GM18519 (cell line): ENCODE measurements around the gene RDX.

Experiments used
- ATAC-seq: cut with Tn5 transposase; IDR thresholded peaks from one replicate; pipeline ENCODE4 v1.9.1; 2021; ENCODE audit warnings: mild to moderate bottlenecking, moderate library complexity; ENCODE audit not compliant: unreplicated experiment, low FRiP score

Gene RDX

DNA sequence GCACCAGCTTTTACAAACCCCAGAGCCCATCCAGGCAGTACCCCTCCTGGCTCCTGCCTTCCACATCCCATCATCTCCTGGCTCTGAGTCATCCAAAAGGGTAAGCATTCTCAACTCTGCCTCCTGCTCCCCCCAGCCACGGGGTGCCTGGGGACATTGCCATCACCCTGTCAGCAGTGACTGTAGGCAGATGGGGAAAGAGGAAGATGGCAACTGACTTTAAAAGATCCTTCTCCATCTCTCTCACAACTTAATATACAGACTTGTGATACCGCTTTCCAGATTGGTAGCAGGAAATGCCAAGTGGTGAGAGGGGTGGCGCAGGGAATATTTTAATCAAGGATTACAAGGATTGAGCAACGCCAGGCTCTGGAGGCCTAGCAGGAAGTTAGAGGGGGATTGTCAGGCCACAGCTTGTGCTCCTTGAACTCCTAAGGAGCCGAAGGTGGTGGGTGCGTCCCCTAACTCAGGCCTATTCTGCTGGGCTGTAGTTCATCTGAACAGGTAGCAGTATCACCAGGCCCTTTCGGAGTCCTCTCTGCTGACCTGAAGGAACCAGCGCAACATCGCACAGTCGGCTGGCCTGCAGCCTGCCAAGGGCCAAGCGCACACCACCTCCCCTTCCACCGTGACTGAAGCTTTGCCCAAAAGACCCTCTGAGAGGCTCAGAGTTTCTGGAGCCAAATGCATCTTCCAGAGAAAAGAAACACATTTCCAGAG is 119.9 kb downstream of the RDX start:
- ATAC-seq = no peak

DNA sequence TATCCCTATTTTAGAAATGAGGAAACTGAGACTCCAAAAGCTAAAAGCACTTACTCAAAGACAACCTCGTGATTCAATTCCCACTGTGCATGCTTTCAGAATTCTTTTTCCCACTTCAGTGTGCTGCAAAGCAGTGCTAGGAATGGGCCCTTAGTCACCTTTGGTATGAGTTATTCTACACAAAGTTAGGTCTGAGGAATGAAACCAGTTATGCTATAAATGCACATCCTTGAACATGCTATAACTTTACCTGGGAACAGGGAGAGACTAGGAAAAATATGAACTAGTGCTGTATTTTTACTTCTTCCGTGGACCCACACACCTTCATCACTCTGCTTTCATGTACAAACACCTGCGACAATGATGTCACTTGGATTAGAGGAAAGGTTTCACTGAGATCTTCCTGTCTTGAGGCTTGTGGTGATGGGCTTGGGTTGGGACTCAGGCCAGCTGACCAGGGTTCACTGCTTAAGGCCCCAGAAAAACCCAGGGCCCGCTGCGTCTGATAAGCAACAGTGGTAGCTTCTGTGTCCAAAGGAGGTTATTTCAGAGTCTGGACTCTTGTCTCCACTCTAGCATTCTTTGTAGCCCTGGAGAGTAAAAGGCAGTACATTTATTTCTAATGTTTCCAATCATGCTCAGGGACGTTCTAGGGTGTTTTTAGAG is 121.6 kb downstream of the RDX start:
- ATAC-seq = no peak

DNA sequence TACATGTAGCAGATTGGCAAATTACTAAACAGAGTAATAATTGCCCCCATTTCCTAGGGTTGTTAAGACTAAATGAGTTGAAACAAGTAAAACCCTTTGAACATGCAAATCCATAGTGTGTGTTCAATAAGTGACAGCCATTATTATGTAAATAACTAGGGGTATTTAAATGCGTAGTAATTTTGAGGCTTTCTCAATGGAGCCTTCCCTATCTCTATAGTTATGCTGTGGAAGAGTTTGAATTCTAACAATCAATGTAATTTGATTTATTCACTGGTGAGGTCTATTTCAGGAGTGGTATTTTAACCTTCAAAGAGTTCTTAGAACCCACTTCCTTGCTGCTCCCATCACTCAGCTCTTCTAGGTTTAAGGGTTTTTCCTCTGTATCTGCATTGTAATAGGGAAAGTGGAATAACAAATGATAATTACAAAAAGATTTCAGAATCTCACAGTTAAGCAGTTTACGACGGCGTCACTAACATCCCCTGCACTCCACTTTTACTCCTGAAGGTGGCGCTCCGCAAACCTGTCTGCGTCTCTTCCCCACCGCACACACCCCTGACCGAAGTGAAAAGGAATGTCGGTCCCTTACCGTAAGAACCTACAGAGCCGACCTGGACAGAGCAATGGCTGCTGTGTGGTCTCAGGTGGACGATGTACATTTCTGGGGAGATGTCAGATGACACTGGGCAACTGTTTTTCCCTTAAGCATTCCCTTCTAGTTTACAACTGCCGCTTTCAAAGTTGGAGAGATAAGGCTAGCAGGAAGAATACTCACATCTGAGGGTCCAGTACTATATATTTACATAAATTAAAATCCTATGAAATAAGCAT is 122.4 kb downstream of the RDX start:
- ATAC-seq = peak; percentile 58

DNA sequence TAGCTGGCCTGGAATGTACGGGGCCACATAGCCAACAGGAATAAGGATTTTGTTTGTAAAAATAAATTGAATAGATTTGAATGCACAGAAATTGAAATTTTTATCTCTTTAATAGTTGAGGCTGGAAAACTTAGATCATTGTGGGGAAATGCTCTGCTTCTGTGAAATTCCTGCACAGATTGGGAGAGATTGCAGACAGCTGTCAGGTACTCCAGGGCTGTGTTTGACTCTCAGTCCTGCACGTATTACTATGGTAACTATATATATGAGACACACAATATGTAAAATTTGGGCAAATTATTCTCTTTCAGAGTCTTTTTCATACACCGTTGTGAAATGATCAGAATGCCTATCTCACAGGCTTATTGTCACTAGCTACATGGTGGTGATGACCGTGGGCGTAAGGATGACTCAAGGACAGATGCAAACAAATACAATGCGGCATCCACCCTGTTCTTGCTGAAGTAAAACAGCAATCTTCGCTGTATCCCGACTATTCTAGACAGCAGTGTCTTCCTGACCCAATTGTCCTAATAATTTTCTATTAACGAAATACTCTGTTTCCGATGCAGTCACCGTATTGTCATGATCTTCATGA is 123.8 kb downstream of the RDX start:
- ATAC-seq = no peak

DNA sequence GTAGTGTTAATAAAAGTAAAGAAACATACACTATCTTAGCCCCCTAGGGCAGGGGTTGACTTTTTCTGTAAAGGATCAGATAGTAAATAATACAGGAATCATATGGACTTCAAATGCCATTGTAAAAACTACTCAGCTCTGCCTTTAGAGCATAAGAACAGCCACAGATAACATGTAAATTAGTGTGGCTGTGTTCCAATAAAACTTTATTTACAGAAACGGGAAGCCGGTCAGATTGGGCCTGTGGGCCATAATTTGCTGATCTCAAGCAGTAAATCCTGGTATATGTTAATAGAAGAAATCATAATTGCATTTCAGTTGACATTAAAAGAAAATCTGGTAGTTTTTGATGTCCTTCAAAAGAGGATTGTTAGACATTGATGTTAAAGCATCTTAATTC is 126.7 kb downstream of the RDX start:
- no peak for ATAC-seq

DNA sequence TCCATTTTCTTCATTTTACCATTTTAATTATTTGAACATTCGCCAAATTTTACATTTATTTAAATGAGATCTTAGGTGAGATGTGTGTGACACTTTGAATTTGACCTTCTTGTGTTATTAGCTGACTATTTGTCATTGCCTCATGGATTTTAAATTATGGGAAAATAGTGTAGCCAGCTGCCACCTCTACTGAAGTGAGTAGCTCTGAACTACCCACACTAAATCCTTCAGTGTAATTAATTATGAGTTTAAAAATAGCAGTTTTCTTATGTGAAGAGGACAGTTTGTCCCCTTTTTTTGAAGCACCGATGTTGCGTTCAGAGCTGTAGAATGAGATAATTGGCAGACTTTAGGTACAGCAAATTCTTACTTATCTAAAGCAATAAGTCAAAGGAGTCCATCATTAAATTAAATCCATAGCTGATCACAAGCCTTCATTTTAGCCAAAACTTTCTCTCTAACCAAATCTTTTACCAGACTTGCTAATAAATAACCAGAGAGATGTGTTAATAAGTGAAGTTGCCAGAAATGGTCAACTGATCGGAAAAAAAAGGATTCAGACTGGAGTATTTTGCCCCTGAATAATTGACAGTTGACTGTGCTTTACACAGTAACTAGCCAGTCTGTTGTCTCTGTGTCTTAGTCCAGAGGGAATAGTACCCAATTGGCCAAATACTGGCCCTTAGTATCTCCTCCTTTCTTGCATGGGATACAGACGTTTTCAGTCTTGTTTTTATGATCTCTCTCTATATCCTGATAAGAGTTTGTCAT is 128.2 kb downstream of the RDX start:
- no peak for ATAC-seq

DNA sequence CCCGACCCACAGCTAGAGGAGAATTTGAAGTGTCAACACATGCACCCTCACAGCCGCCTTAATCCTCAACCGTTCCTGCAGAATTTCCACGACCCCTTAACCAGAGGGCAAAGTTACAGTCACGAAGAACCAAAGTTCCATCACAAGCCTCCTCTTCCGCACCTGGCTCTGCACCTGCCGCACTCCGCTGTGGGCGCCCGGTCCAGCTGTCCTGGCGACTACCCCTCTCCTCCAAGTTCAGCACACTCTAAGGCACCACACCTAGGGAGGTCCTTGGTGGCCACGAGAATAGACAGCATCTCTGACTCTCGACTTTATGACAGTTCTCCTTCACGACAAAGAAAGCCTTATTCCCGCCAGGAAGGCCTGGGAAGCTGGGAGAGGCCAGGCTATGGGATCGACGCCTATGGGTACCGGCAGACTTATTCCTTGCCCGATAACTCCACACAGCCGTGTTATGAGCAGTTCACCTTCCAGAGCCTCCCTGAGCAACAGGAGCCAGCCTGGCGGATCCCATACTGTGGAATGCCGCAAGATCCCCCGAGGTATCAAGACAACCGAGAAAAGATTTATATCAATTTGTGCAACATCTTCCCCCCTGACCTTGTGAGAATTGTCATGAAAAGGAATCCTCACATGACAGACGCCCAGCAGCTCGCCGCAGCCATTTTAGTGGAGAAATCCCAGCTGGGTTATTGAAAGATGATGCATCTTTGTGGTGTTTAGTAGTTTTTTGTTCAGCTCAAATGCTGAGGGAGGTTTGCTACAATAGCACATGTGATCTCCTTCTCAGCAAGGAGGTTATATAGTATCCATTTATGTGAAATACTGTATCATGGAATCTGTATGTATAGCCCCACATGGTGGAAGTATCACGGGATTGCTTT is 131.1 kb downstream of the RDX start:
- no peak for ATAC-seq

DNA sequence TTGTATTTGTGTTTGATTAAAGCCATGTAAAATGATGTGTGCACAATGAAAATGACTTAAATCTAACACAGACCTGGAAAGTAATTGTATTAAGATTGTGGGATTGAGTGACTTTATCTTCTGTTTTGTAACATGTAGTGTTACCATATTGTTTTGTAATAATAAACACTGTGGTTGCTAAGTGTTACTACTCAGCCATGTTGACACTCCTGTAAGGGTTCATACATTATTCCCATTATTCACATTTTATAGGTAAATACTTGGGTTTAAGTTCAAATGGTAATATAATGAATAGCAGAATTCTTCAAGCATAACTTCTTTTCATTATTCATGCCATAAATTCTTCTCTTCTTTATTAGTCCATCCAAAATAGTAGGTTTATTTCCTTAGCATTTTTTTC is 134.2 kb downstream of the RDX start:
- no peak for ATAC-seq

DNA sequence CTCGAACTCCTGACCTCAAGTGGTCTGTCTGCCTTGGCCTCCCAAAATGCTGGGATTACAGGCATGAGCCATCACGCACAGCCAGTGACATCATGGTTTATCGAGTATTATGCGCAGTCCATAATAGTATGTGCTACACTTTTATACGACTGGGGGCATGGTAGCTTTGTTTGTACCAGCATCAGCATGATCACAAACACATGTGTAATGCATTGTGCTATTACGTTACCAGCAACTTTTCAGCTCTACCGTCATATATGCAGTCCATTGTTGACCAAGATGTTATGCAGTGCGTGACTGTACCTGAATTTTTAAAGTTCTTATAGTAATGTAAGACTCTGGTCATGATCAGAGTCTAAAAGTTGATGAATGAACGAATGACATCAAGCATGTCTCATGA is 135.4 kb downstream of the RDX start:
- ATAC-seq = no peak

DNA sequence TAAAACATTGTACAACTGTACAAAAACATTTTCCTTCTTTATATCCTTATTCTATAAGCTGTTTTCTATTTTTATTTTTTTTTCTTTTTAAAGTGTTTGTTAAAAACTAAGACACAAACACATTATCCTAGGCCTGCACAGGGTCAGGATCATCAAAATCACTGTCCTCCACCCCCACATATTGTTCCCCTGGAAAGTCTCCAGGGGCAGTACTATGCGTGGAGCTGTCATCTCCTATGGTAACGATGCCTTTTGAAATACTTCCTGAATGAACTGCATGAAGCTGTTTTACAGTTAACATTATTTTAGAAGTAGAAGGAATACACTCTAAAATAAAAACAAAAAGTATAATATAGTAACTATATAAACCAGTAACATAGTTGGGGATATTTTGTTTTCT is 136.0 kb downstream of the RDX start:
- ATAC-seq = no peak

DNA sequence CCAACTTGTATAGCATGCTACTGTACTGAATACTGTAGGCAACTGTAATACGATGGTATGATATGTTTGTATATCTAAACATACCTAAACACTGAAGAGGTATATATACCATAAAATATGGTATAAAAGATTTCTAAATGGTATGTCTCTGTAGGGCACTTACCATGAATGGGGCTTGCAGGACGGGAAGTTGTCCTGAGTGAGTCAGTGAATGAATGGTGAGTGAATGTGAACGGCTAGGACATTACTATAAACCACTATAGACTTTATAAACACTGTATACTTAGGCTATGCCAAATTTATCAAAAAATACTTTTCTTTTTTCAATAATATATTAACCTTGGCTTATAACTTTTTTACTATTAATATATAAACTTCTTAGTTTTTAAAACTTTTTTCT is 136.4 kb downstream of the RDX start:
- no peak for ATAC-seq

DNA sequence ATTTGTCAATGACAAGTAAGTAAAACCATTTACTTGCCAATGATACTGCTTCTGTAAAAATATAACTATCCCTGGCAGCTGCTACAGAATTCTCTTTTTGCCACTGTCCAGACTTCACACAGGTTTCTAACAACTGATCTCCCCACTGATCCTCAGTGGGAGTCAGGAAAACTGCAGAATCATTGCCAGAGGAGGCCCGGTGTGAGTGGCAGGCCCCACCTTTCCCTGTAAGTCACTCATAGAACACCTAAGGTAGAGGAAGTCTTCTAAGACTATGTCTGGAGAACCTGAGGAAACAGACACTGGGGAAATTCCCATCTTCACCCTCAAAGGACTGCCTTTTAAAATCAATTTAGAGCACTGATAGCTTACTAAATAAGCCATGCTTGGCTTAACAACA is 136.9 kb downstream of the RDX start:
- no peak for ATAC-seq

DNA sequence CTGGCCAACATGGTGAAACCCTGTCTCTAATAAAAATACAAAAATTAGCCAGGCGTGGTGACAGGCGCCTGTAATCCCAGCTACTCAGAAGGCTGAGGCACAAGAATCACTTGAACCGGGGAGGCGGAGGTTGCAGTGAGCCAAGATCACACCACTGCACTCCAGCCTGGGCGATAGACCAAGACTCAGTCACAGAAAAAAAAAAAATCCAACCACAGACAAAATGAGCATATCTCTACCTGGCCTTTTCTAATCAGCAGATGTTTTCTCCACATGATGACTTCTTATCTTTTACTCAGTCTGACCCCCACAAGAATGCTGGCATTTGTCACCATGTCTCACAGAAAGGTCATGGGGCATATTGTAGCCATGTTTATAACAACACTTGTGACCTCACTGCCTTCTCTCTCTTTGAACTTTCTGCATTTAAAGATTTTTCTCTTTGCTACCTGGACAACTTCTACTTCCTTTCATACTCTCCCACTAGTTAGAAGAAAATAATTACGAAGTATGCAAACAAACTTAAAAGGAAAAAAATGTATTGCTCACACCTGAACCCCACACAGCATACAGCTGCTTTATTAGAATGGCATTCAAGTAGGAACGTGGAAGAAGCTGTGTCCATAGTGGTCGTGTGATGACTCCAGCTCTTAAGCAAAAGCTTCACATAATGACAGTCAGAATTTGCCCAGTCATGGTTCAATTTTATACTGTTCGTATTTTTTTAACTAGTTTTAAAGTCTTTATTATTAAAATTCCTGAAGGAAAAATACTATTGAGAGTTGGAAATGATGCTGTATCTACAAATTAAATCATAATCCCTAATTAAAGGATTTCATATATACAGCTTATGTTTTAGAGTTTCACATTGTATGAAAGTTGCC is 137.9 kb downstream of the RDX start:
- ATAC-seq = no peak

DNA sequence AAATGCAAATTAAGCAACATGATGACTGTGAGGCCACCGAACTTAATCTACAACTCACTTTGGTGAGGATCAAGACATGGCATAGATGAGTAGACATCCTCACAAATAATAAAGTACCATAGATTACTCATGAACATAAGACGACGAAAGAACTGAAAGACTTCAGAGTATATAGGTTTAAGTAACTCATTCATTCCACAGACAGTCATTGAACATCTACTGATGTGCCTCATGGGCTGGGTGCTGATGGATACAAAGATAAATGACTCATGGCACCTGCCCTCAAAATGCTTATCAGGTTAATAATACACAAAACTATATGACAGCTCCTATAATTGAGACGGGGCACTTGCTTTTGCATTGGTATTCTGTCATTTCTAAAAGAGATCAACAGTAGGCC is 139.9 kb downstream of the RDX start:
- ATAC-seq = no peak

DNA sequence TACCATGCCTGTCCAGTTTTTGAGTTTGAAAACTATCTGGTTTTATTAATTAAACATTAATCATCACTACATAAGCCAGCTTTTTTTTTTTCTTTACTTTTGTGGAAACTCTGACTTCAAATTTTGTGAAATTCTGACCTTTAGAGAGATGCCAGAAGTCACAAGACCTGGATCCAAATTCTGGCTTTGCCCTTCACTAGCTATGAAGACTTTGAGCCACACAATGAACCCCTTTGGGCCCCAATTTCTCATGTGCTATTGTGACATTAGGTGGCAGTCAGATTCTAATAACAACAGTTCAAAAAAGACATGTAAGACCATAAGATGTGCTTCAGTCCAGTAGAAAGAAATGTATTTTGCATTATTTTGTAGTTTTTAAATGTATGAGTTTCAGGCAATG is 142.9 kb downstream of the RDX start:
- no peak for ATAC-seq

DNA sequence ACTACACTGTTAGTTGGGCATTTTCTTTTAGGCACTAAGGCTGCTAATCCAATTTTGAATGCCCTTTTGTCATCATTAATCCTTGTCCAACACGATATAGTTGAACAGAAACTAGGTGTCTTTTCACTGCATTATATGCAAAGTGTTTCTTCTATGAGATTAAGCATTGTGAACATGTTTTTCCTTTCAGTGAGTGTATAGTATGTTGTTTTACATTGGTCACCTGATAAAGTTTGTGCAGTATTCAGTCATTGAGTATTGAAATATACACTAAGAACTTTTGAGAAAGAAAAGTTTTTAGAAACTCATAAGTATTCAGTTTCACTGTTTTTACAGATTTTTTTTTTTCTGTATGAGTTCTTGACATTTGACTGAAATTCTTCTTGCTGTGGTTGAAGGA is 144.2 kb downstream of the RDX start:
- no peak for ATAC-seq

DNA sequence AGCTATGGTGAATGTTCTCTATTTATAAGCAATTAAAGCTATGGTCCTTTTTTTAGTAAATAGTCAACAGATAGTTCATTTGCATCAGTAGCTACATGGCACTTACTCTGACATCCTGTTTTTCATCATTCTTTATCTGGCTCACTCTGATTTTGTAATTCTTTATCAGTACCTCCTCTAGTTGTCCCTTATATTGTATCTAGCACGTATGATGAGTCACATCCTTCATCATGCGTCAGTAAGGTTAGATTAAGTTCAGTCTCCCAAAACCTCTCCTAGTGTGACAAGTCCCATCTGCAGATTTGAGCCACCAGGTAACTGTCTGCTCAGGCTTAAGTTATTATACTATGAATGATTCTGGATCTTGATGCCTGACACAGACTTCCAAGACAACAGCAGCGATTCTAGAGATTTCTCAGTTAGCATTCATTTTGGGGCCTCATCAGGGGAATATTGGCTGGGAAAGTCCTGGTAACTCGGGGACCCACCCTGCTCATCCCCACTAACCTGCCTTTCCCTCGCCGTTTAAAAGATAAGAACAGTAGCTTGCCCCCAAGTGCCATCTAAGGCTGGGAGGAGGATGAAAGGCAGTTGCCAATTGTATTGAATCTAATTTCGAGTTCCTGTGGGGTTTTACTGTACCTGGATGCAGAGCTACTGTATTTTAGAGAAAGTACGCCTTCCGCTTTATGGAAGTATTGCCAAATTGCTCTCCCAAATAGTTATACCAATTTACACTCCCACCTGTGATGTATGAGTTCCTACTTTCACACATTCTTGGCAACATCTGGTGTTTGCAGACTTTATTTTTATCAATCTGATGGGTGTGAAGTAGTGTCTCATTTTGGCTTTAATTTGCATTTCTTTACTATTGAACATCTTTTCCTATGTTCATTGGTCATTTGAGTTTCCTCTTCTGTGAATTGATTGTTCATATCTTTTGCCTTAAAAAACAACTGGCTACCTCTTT is 147.4 kb downstream of the RDX start:
- no peak for ATAC-seq
